22Rv1 (cell line): ENCODE data around the gene CD53.
"Not testable (repeated sequence)": the region's sequence is repeated elsewhere in the genome, so short reads cannot be mapped to it uniquely, and the experiment has no call there.

Source experiments
- CTCF ChIP-seq: fragments of 450-650 bp; IDR thresholded peaks from 2 replicates; pipeline ENCODE4 v1.5.1; 2017; ENCODE audit warnings: mild to moderate bottlenecking
- ZFX ChIP-seq: fragments of 450-650 bp; IDR thresholded peaks from 2 replicates; pipeline ENCODE4 v1.6.1; 2017; ENCODE audit warnings: antibody characterized with exemption, borderline replicate concordance

GRCh38 chr1:110860620-110861019, 12.3 kb upstream of the CD53 start:
- TF ChIP-seq CTCF, ZFX: not testable (repeated sequence)
